K562 (cell line): ENCODE data around the gene CFAP97D1. TPM values are rescaled to one million over a fixed set of nuclear protein-coding genes. Genes with fewer than 3 reads are reported as not detected.
A peak's percentile ranks its signal among the peaks of the same experiment; 100 is the strongest.

Experiments used
- BHLHE40 ChIP-seq: IDR thresholded peaks from 2 replicates; pipeline ENCODE4 v1.6.1; 2011; ENCODE audit warnings: low read length, improper control_type of control experiment
- CBFA2T3 ChIP-seq: fragments of 450-650 bp; IDR thresholded peaks from 2 replicates; pipeline ENCODE4 v1.6.1; 2017
- EGR1 ChIP-seq: fragments of 450-650 bp; conservative IDR thresholded peaks from 2 replicates; pipeline ENCODE4 v1.6.1; 2017; ENCODE audit warnings: mild to moderate bottlenecking
- L3MBTL2 ChIP-seq: fragments of 450-650 bp; IDR thresholded peaks from 2 replicates; pipeline ENCODE4 v1.6.1; 2016; ENCODE audit warnings: mild to moderate bottlenecking, moderate library complexity
- MTA1 ChIP-seq: fragments of 450-650 bp; IDR thresholded peaks from 2 replicates; pipeline ENCODE4 v1.6.1; 2017; ENCODE audit warnings: borderline replicate concordance
- NR2C2 ChIP-seq, 2 experiments: fragments of 200-800 bp in 1 of 2; sonication (Bioruptor generic) in 1 of 2; sonication (generic) in 1 of 2; formaldehyde crosslinking in 1 of 2; IDR thresholded peaks; 2 replicates each; pipeline versions ENCODE4 v1.6.1 to v1.8.0; 2016 to 2022; ENCODE audit warnings: mild to moderate bottlenecking in 1 of 2, missing compliant biosample characterization in 1 of 2, missing genetic modification characterization in 1 of 2, missing genetic modification reagents in 1 of 2
- ZFX ChIP-seq: sonication (generic); formaldehyde crosslinking; IDR thresholded peaks from 2 replicates; pipeline ENCODE4 v1.8.0; 2022; ENCODE audit warnings: mild to moderate bottlenecking, missing genetic modification reagents, moderate library complexity
- polyA plus RNA-seq, 8 experiments: library from polyadenylated mRNA; depleted of rRNA in 4 of 8; stranded (reverse) in 5 of 8; unstranded in 3 of 8; fragments of >200 nt; fragmentation: Nextera tagmentation in 2 of 8; fragmentation: Illumina TruSeq in 1 of 8; extraction: Ambion mirVana in 2 of 8; extraction: Trizol in 1 of 8; gene quantifications; 2 replicates each; pipeline versions ENCODE4 v1.2.1 to v1.2.3, GENCODE V29; 2011 to 2014; ENCODE audit warnings: inconsistent platforms in 1 of 8, missing spikeins in 1 of 8
- total RNA-seq, 7 experiments: library from RNA; depleted of rRNA in 6 of 7; stranded (reverse); fragments of >200 nt in 6 of 7; fragmentation: Illumina TruSeq in 2 of 7; extraction: Trizol in 2 of 7; gene quantifications; 2 replicates each; pipeline versions ENCODE4 v1.2.1 to v1.2.3, GENCODE V29; 2011 to 2021; ENCODE audit warnings: low replicate concordance in 1 of 7
- TF ChIP-seq, protein P1 (sequence below), 2 experiments: IDR thresholded peaks; 2 replicates each; pipeline ENCODE4 v1.6.1; 2011; ENCODE audit warnings: borderline replicate concordance in 1 of 2, control low read depth in 1 of 2, low read depth in 1 of 2, low read length in 1 of 2, mild to moderate bottlenecking in 1 of 2, mixed read lengths in 1 of 2, moderate library complexity in 1 of 2; ENCODE audit not compliant: insufficient read depth in 1 of 2, insufficient read length in 1 of 2, poor library complexity in 1 of 2, severe bottlenecking in 1 of 2; ENCODE audit errors: extremely low read depth in 1 of 2
- TF ChIP-seq, protein P2 (sequence below): sonication (generic); formaldehyde crosslinking; IDR thresholded peaks from 2 replicates; pipeline ENCODE4 v1.9.0; 2022; ENCODE audit warnings: mild to moderate bottlenecking, missing genetic modification reagents
- TF ChIP-seq, protein P3 (sequence below): sonication (generic); formaldehyde crosslinking; IDR thresholded peaks from 2 replicates; pipeline ENCODE4 v1.9.0; 2022; ENCODE audit warnings: mild to moderate bottlenecking, missing genetic modification reagents
- TF ChIP-seq, protein P4 (sequence below), 2 experiments: fragments of 450-650 bp; conservative IDR thresholded peaks; 2 replicates each; pipeline ENCODE4 v1.6.1; 2017; ENCODE audit warnings: mild to moderate bottlenecking in 2 of 2, moderate library complexity in 2 of 2

CFAP97D1 gene
- total and polyA plus RNA-seq, 9 of the 15 experiments (the other 6 are each of a cell fraction or from before 2014, with no cell fraction given), result not detected

DNA sequence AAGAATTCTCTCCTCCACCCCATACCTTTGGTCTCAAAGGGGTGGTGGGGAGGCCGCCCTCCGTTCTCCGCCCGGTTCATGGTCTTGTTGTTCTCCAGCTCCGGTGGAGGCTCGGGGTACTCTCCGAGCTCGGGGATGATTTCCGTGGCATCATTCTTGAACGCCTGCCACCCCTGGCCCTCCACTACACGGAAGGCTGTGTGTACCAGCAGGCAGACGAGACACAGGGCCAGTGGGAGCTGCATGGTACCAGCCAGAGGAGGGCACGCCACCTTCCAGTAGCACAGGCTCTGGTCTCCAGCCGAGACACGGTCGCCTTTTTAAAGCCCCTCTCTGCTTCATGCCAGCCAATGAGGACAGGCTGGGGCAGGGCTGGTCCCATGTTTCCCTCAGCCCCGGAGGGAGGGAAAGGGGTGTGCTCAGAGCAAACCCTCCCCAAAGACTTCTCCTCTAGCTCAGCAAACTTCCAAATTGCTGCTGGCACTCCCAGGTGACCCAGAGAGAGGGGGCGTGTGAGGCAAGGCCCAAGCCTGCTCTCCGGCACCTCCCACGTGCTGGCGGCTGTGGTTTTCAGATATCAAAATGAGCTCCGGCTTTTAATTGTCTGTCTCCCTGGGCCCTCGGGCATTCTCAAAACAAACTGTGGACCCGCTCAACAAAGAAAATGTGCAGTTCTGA, 21.6 kb upstream of the CFAP97D1 start, which contains the start of gene SOST (continued):
- TF ChIP-seq, protein P1, sequence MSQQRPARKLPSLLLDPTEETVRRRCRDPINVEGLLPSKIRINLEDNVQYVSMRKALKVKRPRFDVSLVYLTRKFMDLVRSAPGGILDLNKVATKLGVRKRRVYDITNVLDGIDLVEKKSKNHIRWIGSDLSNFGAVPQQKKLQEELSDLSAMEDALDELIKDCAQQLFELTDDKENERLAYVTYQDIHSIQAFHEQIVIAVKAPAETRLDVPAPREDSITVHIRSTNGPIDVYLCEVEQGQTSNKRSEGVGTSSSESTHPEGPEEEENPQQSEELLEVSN (IDR thresholded peaks at IDR 0.05; ENCODE audit: borderline replicate concordance in 1 of 2, extremely low read depth in 1 of 2, insufficient read depth in 1 of 2, insufficient read length in 1 of 2, low read depth in 1 of 2, low read length in 1 of 2, poor library complexity in 1 of 2, severe bottlenecking in 1 of 2), result peak in 1 of 2 experiments; percentile 49
- TF ChIP-seq BHLHE40 (peak; percentile 64), EGR1 (peak; percentile 63), MTA1 (no peak), NR2C2 (CRISPR knock-in tag; IDR thresholded peaks at IDR 0.05) (no peak), NR2C2 (tag; IDR thresholded peaks at IDR 0.05) (no peak), ZFX (CRISPR knock-in tag) (peak; percentile 69), L3MBTL2 (peak; percentile 45; the same call in 1 of the 2 replicates), CBFA2T3 (peak; percentile 34; the same call in 1 of the 2 replicates)
- TF ChIP-seq, protein P2, sequence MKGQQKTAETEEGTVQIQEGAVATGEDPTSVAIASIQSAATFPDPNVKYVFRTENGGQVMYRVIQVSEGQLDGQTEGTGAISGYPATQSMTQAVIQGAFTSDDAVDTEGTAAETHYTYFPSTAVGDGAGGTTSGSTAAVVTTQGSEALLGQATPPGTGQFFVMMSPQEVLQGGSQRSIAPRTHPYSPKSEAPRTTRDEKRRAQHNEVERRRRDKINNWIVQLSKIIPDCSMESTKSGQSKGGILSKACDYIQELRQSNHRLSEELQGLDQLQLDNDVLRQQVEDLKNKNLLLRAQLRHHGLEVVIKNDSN (CRISPR knock-in tag), result peak; percentile 43
- TF ChIP-seq, protein P3, sequence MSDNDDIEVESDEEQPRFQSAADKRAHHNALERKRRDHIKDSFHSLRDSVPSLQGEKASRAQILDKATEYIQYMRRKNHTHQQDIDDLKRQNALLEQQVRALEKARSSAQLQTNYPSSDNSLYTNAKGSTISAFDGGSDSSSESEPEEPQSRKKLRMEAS (CRISPR knock-in tag), result 0 out of 2 replicates have a peak, but pooled peaks have one; percentile 13
- TF ChIP-seq, protein P4, sequence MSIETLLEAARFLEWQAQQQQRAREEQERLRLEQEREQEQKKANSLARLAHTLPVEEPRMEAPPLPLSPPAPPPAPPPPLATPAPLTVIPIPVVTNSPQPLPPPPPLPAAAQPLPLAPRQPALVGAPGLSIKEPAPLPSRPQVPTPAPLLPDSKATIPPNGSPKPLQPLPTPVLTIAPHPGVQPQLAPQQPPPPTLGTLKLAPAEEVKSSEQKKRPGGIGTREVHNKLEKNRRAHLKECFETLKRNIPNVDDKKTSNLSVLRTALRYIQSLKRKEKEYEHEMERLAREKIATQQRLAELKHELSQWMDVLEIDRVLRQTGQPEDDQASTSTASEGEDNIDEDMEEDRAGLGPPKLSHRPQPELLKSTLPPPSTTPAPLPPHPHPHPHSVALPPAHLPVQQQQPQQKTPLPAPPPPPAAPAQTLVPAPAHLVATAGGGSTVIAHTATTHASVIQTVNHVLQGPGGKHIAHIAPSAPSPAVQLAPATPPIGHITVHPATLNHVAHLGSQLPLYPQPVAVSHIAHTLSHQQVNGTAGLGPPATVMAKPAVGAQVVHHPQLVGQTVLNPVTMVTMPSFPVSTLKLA (conservative IDR thresholded peaks at IDR 0.05), result peak in 1 of 2 experiments; percentile 42; a peak in 1 of 4 replicates
